ENCODE data around the gene CPLANE2.
"Not testable (repeated sequence)": the region's sequence is repeated elsewhere in the genome, so short reads cannot be mapped to it uniquely, and the experiment has no call there.

The CPLANE2 gene

GRCh38 chr1:16248603-16249516 is 11.9 kb upstream of the CPLANE2 start:
- peak; percentile 54 for DNase-seq

- DNase-seq = no peak
Observed at GRCh38 chr1:16248007-16248436, 11.0 kb upstream of the CPLANE2 start.

GRCh38 chr1:16247441-16247840 is 10.5 kb upstream of the CPLANE2 start:
- DNase-seq = no peak

- DNase-seq = no peak
Observed at GRCh38 chr1:16246961-16247360, 10.0 kb upstream of the CPLANE2 start.

- not testable (repeated sequence) for DNase-seq
Observed at GRCh38 chr1:16246239-16246638, 9.3 kb upstream of the CPLANE2 start.

GRCh38 chr1:16245476-16246196 is 8.7 kb upstream of the CPLANE2 start:
- no peak for DNase-seq

- DNase-seq = no peak
Observed at GRCh38 chr1:16244650-16245285, 7.8 kb upstream of the CPLANE2 start.

- DNase-seq = peak; percentile 62
Observed at GRCh38 chr1:16243936-16244649, 7.1 kb upstream of the CPLANE2 start.

- no peak for DNase-seq
Observed at GRCh38 chr1:16243215-16243610, 6.2 kb upstream of the CPLANE2 start.

GRCh38 chr1:16242556-16243214 is 5.7 kb upstream of the CPLANE2 start:
- no peak for DNase-seq

GRCh38 chr1:16241221-16241708 is 4.3 kb upstream of the CPLANE2 start:
- no peak for DNase-seq

- DNase-seq = no peak
Observed at GRCh38 chr1:16239972-16240491, 3.0 kb upstream of the CPLANE2 start.

GRCh38 chr1:16237343-16237830 is 404 bp upstream of the CPLANE2 start:
- DNase-seq = peak; percentile 32

- DNase-seq = peak; percentile 34
Observed at GRCh38 chr1:16235944-16236510, 956 bp downstream of the CPLANE2 start.

- no peak for DNase-seq
Observed at GRCh38 chr1:16235347-16235746, 1.6 kb downstream of the CPLANE2 start.

- no peak for DNase-seq
Observed at GRCh38 chr1:16233431-16233830, 3.6 kb downstream of the CPLANE2 start.

- DNase-seq = no peak
Observed at GRCh38 chr1:16232316-16232710, 4.7 kb downstream of the CPLANE2 start.

- DNase-seq = no peak
Observed at GRCh38 chr1:16231331-16232315, 5.4 kb downstream of the CPLANE2 start.

GRCh38 chr1:16230744-16231143 is 6.2 kb downstream of the CPLANE2 start:
- no peak for DNase-seq
